ENCODE measurements around the gene CSMD2. TPM values are rescaled to one million over a fixed set of nuclear protein-coding genes. Genes with fewer than 3 reads are reported as not detected.

The CSMD2 gene
- total RNA-seq, 1 donor from 2014 or later: 0.27 TPM

DNA sequence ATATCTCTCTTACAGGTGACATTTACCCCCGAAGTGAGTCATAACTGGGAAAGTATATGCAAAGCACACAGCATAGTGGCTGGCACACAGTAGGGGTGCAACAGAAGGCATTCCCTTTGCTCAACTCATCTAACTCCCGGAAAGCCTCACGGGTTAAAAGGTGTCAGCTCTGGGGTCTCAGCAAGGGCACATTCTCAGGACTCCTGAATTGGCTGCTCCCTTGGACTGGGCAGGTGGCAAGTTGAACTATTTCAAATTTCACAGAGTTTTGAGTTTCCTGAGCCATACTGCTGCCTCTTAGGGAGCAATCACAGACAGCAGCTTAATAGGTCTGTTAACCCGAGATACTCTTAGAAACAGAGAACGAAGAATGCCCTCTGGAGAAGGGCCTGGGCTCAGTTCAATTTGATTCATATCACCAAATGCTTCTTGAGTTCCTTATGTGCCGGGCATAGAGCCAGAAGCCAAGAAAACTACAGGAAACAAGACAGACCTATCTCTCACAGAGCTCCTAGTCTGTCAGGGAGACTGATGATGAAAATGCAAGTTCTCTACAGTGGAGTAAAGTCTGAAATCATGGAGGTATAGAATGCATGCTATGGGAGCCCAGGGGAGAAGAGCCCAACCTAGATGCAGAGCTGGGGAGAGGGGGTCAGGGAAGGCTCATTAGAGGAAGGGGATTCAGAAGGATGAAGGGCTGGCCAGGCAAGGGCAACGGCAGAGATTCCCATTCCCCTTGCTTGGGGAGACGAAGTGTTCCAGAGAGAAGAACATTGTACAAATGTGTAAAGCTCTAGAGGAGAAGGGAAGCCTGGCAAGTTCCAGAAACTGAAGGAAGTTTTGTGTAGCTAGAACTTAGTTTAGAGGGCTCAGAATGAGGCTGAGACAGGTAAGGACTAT is 445.0 kb downstream of the CSMD2 start:
- H3K9me3 Mint-ChIP-seq (ENCODE audit: unreplicated experiment): no peaks in the 10 kb centered on the region
- no peaks in the 10 kb centered on the region for H3K4me1 Mint-ChIP-seq (ENCODE audit: low read depth, unreplicated experiment)
- no peak for DNase-seq
- no peak overlapping the region for H3K4me3 Mint-ChIP-seq (ENCODE audit: unreplicated experiment)
- H3K27ac Mint-ChIP-seq (ENCODE audit: unreplicated experiment): no peak overlapping the region
- H3K36me3 Mint-ChIP-seq (ENCODE audit: unreplicated experiment): no peaks in the 10 kb centered on the region
- TF ChIP-seq, protein P1, sequence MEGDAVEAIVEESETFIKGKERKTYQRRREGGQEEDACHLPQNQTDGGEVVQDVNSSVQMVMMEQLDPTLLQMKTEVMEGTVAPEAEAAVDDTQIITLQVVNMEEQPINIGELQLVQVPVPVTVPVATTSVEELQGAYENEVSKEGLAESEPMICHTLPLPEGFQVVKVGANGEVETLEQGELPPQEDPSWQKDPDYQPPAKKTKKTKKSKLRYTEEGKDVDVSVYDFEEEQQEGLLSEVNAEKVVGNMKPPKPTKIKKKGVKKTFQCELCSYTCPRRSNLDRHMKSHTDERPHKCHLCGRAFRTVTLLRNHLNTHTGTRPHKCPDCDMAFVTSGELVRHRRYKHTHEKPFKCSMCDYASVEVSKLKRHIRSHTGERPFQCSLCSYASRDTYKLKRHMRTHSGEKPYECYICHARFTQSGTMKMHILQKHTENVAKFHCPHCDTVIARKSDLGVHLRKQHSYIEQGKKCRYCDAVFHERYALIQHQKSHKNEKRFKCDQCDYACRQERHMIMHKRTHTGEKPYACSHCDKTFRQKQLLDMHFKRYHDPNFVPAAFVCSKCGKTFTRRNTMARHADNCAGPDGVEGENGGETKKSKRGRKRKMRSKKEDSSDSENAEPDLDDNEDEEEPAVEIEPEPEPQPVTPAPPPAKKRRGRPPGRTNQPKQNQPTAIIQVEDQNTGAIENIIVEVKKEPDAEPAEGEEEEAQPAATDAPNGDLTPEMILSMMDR (IDR thresholded peaks at IDR 0.05; ENCODE audit: partially characterized antibody, unreplicated experiment): no peak
- H3K27me3 Mint-ChIP-seq (ENCODE audit: unreplicated experiment): no peaks in the 10 kb centered on the region

DNA sequence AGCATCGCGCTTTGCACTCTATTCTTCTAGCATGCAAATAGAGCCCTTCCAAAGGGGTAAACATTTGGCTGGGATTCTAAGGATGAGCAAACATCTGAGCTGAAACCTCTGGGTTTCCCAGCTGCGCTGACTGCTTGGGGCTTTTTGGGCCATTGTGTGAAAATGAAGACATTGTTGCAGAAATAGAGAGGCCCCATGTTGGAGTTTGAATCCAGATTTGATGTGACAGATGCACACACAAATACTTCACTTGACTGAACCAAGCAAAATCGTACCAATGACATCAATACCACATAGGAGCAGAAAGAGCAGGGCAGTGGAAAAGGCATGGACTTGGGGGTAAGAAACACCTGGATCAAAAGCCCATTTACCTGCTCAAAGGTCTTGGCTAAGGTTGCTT is 445.7 kb downstream of the CSMD2 start:
- Mint-ChIP-seq H3K9me3 (ENCODE audit: unreplicated experiment) (no peaks in the 10 kb centered on the region), H3K4me1 (ENCODE audit: low read depth, unreplicated experiment) (no peaks in the 10 kb centered on the region), H3K4me3 (ENCODE audit: unreplicated experiment) (no peak overlapping the region), H3K27me3 (ENCODE audit: unreplicated experiment) (no peaks in the 10 kb centered on the region), H3K36me3 (ENCODE audit: unreplicated experiment) (no peaks in the 10 kb centered on the region), H3K27ac (ENCODE audit: unreplicated experiment) (no peak overlapping the region)
- TF ChIP-seq, protein P1 (IDR thresholded peaks at IDR 0.05; ENCODE audit: partially characterized antibody, unreplicated experiment): no peak
- no peak for DNase-seq

DNA sequence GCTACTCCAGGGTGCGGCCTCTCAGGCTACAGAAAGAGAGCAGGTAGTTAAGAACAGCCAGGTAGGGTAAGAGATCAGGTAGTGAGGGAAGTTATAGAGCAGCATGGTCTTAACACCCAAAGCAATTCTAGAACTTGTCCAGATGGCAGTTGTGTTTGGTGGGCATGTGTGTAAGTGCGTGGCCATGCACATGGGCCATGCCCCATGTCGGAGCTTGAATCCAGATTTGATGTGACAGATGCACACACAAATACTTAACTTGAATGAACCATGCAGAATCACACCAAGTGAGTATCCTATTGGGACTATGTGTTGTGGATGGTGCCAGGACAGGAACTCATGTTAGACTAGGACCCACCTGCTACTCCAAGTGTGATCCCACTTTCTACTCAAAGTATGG is 446.8 kb downstream of the CSMD2 start:
- TF ChIP-seq, protein P1 (IDR thresholded peaks at IDR 0.05; ENCODE audit: partially characterized antibody, unreplicated experiment): no peak
- peaks cover 2% of the 10 kb centered on the region for H3K4me1 Mint-ChIP-seq (ENCODE audit: low read depth, unreplicated experiment)
- no peaks in the 10 kb centered on the region for H3K27me3 Mint-ChIP-seq (ENCODE audit: unreplicated experiment)
- no peak overlapping the region for H3K4me3 Mint-ChIP-seq (ENCODE audit: unreplicated experiment)
- H3K27ac Mint-ChIP-seq (ENCODE audit: unreplicated experiment): no peak overlapping the region
- no peaks in the 10 kb centered on the region for H3K36me3 Mint-ChIP-seq (ENCODE audit: unreplicated experiment)
- H3K9me3 Mint-ChIP-seq (ENCODE audit: unreplicated experiment): no peaks in the 10 kb centered on the region
- no peak for DNase-seq

DNA sequence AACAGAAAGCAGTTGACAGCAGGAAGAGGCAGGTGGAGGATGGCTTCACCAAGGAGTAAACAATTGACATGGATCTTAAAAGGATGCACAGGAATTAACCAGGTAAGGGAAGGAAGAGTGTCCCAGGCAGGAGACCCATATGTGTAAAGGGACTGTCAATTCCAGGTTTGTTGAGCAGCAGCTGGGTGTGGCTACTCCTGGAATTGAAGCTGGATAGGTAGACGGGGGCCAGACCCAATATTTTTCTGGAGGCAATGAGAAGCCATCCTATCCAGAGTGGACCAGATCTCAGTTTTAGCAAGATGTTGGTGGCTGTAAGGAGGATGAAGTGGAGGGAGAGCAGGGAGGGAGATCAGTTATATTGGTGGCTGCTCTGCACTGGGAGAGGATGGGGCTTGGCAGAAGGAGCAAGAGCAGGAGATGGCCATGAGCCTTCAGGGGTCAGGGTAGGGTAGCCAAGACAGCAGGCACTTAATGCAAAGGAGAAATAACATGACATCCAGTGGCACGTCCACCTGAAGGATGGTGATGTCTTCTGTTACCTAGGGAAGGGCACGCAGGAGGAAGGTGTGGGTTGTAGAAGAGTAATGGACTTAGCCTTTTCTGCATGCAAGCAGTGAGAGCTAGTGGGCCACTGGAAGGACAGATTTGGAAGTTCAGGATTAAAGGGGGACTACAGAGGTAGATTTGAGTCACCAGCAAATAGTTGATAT is 447.9 kb downstream of the CSMD2 start:
- TF ChIP-seq, protein P1 (IDR thresholded peaks at IDR 0.05; ENCODE audit: partially characterized antibody, unreplicated experiment): no peak
- H3K4me1 Mint-ChIP-seq (ENCODE audit: low read depth, unreplicated experiment): peaks cover 7% of the 10 kb centered on the region
- no peaks in the 10 kb centered on the region for H3K27me3 Mint-ChIP-seq (ENCODE audit: unreplicated experiment)
- H3K36me3 Mint-ChIP-seq (ENCODE audit: unreplicated experiment): no peaks in the 10 kb centered on the region
- H3K27ac Mint-ChIP-seq (ENCODE audit: unreplicated experiment): no peak overlapping the region
- H3K4me3 Mint-ChIP-seq (ENCODE audit: unreplicated experiment): no peak overlapping the region
- H3K9me3 Mint-ChIP-seq (ENCODE audit: unreplicated experiment): no peaks in the 10 kb centered on the region
- no peak for DNase-seq

All from glutamatergic neuron (in vitro differentiated cells).